DOHH2 (cell line): ENCODE measurements around the gene PRKCH.

Experiments used
- CTCF ChIP-seq: fragments of 200-600 bp; sonication (generic); IDR thresholded peaks from one replicate; pipeline ENCODE4 v1.5.1; 2014; ENCODE audit warnings: antibody characterized with exemption, mild to moderate bottlenecking, low read depth, low read length; ENCODE audit not compliant: poor library complexity, severe bottlenecking
- EZH2phosphoT487 ChIP-seq: fragments of 200-600 bp; sonication (generic); IDR thresholded peaks from 2 replicates; pipeline ENCODE4 v1.6.1; 2017; ENCODE audit warnings: borderline replicate concordance, mild to moderate bottlenecking, antibody characterized with exemption, low read length, moderate library complexity, mixed read lengths

DNA sequence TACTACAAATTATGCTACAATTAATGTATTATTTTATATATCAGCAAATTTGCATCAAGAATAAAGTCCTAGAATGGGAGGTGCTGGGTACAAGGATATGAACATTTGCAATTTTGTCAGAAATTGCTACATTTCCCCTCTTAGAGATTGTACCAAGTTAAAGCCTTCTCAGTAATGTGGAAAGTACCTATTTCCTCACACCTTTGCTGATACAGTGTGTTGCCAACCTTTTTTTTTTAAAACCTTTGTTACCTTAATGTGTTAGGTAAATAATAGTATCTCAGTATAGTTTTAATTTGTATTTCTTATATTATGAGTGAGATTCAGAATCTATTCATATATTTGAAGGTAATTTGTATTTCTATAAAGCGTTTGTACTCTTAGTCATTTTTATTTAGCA lies 278.6 kb downstream of the PRKCH start:
- TF ChIP-seq CTCF = no peak
- TF ChIP-seq EZH2phosphoT487 = no peak
